ENCODE measurements around the gene TNFRSF12A. TPM values are rescaled to one million over a fixed set of nuclear protein-coding genes. Genes with fewer than 3 reads are reported as not detected.

Gene TNFRSF12A
- total and polyA plus RNA-seq, 9 of the 15 experiments (the other 6 are each of a cell fraction or from before 2014, with no cell fraction given), result 0.41 to 61.8 (median 26.5) TPM

DNA sequence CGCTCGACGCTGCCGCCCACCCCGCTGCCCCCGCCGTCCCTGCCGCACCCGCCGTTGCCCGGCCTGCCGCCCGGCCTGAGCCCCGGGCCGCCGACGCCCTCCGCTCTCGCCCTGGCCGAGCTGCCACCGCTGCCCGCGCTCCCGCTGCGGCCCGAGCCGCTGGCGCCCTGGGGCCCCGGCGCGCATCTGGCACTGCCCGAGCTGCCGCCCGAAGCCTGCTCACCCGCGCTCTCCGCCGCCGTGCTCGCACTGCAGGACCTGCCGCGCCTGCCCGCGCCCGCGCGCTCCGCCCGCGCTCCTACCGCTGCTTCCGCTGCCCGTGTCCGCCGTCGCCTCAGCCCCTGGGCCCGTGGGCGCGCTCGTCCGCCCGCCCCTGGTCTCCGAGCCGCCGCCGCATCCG lies 15.8 kb upstream of the TNFRSF12A start:
- no TSS peak for BruUV-seq (replicated peaks)
- no peak for ATAC-seq
- H3K9me1 ChIP-seq (ENCODE audit: control insufficient read depth, insufficient read depth, low read length), result no peaks in the 10 kb centered on the region
- 3% methylated on average over 6 of the region's 67 CpGs for WGBS (ENCODE audit: insufficient coverage, low coverage, missing lambda C conversion rate)
- no peaks in the 10 kb centered on the region for H3K9me3 ChIP-seq (replicated peaks; ENCODE audit: control insufficient read depth, insufficient read depth, low read depth, low read length)
- H3K4me1 ChIP-seq (replicated peaks in 1 of 2; ENCODE audit: control insufficient read depth in 2 of 2, insufficient read depth in 2 of 2, low read length in 2 of 2), result peaks cover 28 to 60% of the 10 kb centered on the region in 2 experiments
- in situ Hi-C loops (cut with MboI) (no loop called here), intact Hi-C loops (cut with micrococcal nuclease) (no loop called here)
- H3K79me2 ChIP-seq (ENCODE audit: control insufficient read depth, insufficient read depth, low read length), result peaks cover 22% of the 10 kb centered on the region
- H4K20me1 ChIP-seq (replicated peaks; ENCODE audit: control insufficient read depth, insufficient read depth, low read length), result no peaks in the 10 kb centered on the region
- POLR2A ChIA-PET, result interaction anchor here (0.7 to 1.3 kb wide), 8 partner anchors 15 to 437 kb away, joined by 3 to 7 read pairs (median 4); partner anchors contain the start of genes PAQR4 and TNFRSF12A
- no peaks in the 10 kb centered on the region for H3K27me3 ChIP-seq (ENCODE audit: control insufficient read depth in 2 of 2, insufficient read depth in 2 of 2, low read length in 2 of 2)
- H3K27ac ChIP-seq (ENCODE audit: extremely low read depth, low read depth, low read length), result no peak overlapping the region; the same call in 2 of the 3 replicates
- no peak for FAIRE-seq
- peak in 1 of 4 experiments; percentile 35 for DNase-seq (ENCODE audit: extremely low read depth in 1 of 4, low spot score in 3 of 4)
- H3K4me3 ChIP-seq, result peak overlapping the region; percentile 50
- peak overlapping the region in 1 of 2 experiments; percentile 72; a peak in 2 of 4 replicates for H3K9ac ChIP-seq (ENCODE audit: insufficient read depth in 1 of 2, low read depth in 2 of 2, low read length in 2 of 2)
- H3K4me2 ChIP-seq (ENCODE audit: insufficient read depth, low read length), result peak overlapping the region; percentile 63; the same call in 1 of the 2 replicates
- CTCF ChIA-PET (ENCODE audit: low intra/inter-chr PET ratio), result interaction anchor here (1.3 kb wide), 1 partner anchor 24 kb away, joined by 3 read pairs; no protein-coding TSS in a partner anchor
- peaks cover 3% of the 10 kb centered on the region; the same call in 2 of the 3 replicates for H3K36me3 ChIP-seq (ENCODE audit: control insufficient read depth, insufficient read depth, low read length)
- H2AFZ ChIP-seq (ENCODE audit: low read depth, low read length), result no peak overlapping the region
- TF ChIP-seq, protein P1, sequence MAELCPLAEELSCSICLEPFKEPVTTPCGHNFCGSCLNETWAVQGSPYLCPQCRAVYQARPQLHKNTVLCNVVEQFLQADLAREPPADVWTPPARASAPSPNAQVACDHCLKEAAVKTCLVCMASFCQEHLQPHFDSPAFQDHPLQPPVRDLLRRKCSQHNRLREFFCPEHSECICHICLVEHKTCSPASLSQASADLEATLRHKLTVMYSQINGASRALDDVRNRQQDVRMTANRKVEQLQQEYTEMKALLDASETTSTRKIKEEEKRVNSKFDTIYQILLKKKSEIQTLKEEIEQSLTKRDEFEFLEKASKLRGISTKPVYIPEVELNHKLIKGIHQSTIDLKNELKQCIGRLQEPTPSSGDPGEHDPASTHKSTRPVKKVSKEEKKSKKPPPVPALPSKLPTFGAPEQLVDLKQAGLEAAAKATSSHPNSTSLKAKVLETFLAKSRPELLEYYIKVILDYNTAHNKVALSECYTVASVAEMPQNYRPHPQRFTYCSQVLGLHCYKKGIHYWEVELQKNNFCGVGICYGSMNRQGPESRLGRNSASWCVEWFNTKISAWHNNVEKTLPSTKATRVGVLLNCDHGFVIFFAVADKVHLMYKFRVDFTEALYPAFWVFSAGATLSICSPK (IDR thresholded peaks at IDR 0.05; ENCODE audit: borderline replicate concordance), result no peak
- peak; percentile 22; the same call in 1 of the 2 replicates for TF ChIP-seq PHF8 (IDR thresholded peaks at IDR 0.05; ENCODE audit: borderline replicate concordance, low read length)
- TF ChIP-seq TEAD1 (CRISPR knock-in tag; IDR thresholded peaks at IDR 0.05), result no peak
- TF ChIP-seq GATAD2A (IDR thresholded peaks at IDR 0.05), result no peak
- TF ChIP-seq GATAD2B (IDR thresholded peaks at IDR 0.05; ENCODE audit: borderline replicate concordance), result peak; percentile 35; the same call in 1 of the 2 replicates
- TF ChIP-seq TAF1 (IDR thresholded peaks at IDR 0.05; ENCODE audit: control insufficient read depth, extremely low read depth, insufficient read depth, low read length, severe bottlenecking), result peak; percentile 7
- no peak for TF ChIP-seq TEAD2 (tag; IDR thresholded peaks at IDR 0.05)
- TF ChIP-seq JUN (IDR thresholded peaks at IDR 0.05; ENCODE audit: borderline replicate concordance, low read depth, low read length), result no peak
- no peak for TF ChIP-seq JUN (CRISPR knock-in tag; IDR thresholded peaks at IDR 0.05; ENCODE audit: borderline replicate concordance)
- TF ChIP-seq ZKSCAN3 (CRISPR knock-in tag; IDR thresholded peaks at IDR 0.05), result no peak
- TF ChIP-seq NCOR1 (IDR thresholded peaks at IDR 0.05), result no peak
- no peak for TF ChIP-seq PTTG1 (tag; IDR thresholded peaks at IDR 0.05; ENCODE audit: low read depth)
- TF ChIP-seq NR2C2 (CRISPR knock-in tag; IDR thresholded peaks at IDR 0.05), result no peak
- peak; percentile 57; the same call in 1 of the 2 replicates for TF ChIP-seq NR2C2 (tag; IDR thresholded peaks at IDR 0.05)
- TF ChIP-seq ZNF780A (CRISPR knock-in tag; IDR thresholded peaks at IDR 0.05), result no peak
- no peak for TF ChIP-seq PYGO2 (tag; IDR thresholded peaks at IDR 0.05)
- no peak for TF ChIP-seq SMAD3 (CRISPR knock-in tag; conservative IDR thresholded peaks at IDR 0.05)
- TF ChIP-seq NELFE (IDR thresholded peaks at IDR 0.05; ENCODE audit: insufficient read depth, insufficient read length), result no peak
- TF ChIP-seq, protein P2, sequence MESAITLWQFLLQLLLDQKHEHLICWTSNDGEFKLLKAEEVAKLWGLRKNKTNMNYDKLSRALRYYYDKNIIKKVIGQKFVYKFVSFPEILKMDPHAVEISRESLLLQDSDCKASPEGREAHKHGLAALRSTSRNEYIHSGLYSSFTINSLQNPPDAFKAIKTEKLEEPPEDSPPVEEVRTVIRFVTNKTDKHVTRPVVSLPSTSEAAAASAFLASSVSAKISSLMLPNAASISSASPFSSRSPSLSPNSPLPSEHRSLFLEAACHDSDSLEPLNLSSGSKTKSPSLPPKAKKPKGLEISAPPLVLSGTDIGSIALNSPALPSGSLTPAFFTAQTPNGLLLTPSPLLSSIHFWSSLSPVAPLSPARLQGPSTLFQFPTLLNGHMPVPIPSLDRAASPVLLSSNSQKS (CRISPR knock-in tag; IDR thresholded peaks at IDR 0.05), result no peak
- 0 out of 2 replicates have a peak, but pooled peaks have one; percentile 22 for TF ChIP-seq RB1 (IDR thresholded peaks at IDR 0.05; ENCODE audit: low read depth)
- TF ChIP-seq FOSL1 (tag; conservative IDR thresholded peaks at IDR 0.05), result 0 out of 2 replicates have a peak, but pooled peaks have one; percentile 35
- no peak for TF ChIP-seq ZNF134 (CRISPR knock-in tag; conservative IDR thresholded peaks at IDR 0.05)
- no peak; the same call in 1 of the 2 replicates for TF ChIP-seq GABPA (tag; conservative IDR thresholded peaks at IDR 0.05; ENCODE audit: low read depth)

Data from K562 (cell line).